ENCODE measurements around the gene LIPE.

- no peak for TF ChIP-seq CTCF (conservative IDR thresholded peaks at IDR 0.05; ENCODE audit: low read depth, low read length)
- TF ChIP-seq EZH2 (IDR thresholded peaks at IDR 0.05; ENCODE audit: low read length, unreplicated experiment) = no peak
- TF ChIP-seq EZH2phosphoT487 (IDR thresholded peaks at IDR 0.05; ENCODE audit: borderline replicate concordance, low read length) = no peak
Measured at GRCh38 chr19:42442833-42443232, 15.6 kb upstream of the LIPE start, which contains the start of gene CXCL17.

Measured in PC-3 (cell line).